ENCODE results near the gene DQX1.
A peak's percentile ranks its signal among the peaks of the same experiment; 100 is the strongest.

Gene DQX1

GRCh38 chr2:74554820-74555531, 28.9 kb upstream of the DQX1 start:
- peak; percentile 36 to 44 for DNase-seq

- DNase-seq = peak; percentile 74 to 87
These were observed 28.1 kb upstream of the DQX1 start, which contains the start of the genes DOK1 and LOXL3 for GRCh38 chr2:74553892-74554819. DOK1 (plus strand) TSS chr2:74554720; CDS start chr2:74554755, 35 bp downstream. LOXL3 (minus strand) TSS chr2:74553942; CDS start chr2:74552634, 1,308 bp downstream.

- DNase-seq = no peak
These were observed 27.1 kb upstream of the DQX1 start for GRCh38 chr2:74552914-74553811.

GRCh38 chr2:74551942-74552913, 26.2 kb upstream of the DQX1 start:
- no peak for DNase-seq

GRCh38 chr2:74551530-74551929, 25.5 kb upstream of the DQX1 start:
- DNase-seq = no peak

- no peak for DNase-seq
These were observed 24.2 kb upstream of the DQX1 start for GRCh38 chr2:74550231-74550630.

- no peak for DNase-seq
These were observed 23.1 kb upstream of the DQX1 start for GRCh38 chr2:74548900-74549826.

- DNase-seq = no peak
These were observed 22.4 kb upstream of the DQX1 start for GRCh38 chr2:74548285-74548899.

GRCh38 chr2:74546004-74546403, 20.0 kb upstream of the DQX1 start:
- DNase-seq = no peak

GRCh38 chr2:74544634-74545033, 18.6 kb upstream of the DQX1 start:
- DNase-seq = no peak

GRCh38 chr2:74542978-74543377, 16.9 kb upstream of the DQX1 start:
- no peak for DNase-seq

- DNase-seq = no peak
These were observed 14.3 kb upstream of the DQX1 start for GRCh38 chr2:74540291-74540690.

GRCh38 chr2:74538881-74539339, 12.9 kb upstream of the DQX1 start:
- no peak for DNase-seq

GRCh38 chr2:74537140-74537539, 11.1 kb upstream of the DQX1 start:
- DNase-seq = no peak

GRCh38 chr2:74536166-74536950, 10.3 kb upstream of the DQX1 start:
- DNase-seq = no peak

- DNase-seq = no peak
These were observed 9.5 kb upstream of the DQX1 start for GRCh38 chr2:74535440-74535965.

GRCh38 chr2:74534411-74534810, 8.4 kb upstream of the DQX1 start:
- no peak for DNase-seq

- no peak for DNase-seq
These were observed 7.4 kb upstream of the DQX1 start for GRCh38 chr2:74533464-74533863.

GRCh38 chr2:74532222-74532621, 6.2 kb upstream of the DQX1 start:
- DNase-seq = no peak
